OCI-LY3 (cell line): ENCODE measurements around the gene SLC29A2.
"Not testable (repeated sequence)": the region's sequence is repeated elsewhere in the genome, so short reads cannot be mapped to it uniquely, and the experiment has no call there.

Experiments used
- H2AFZ ChIP-seq: fragments of 200-600, 300-600 bp; shearing (Covaris generic); 2 replicates; pipeline ENCODE4 v1.6.0; 2014; ENCODE audit warnings: antibody characterized with exemption, low read depth, low read length
- H3K27ac ChIP-seq: fragments of 200-600, 300-600 bp; sonication (generic); 2 replicates; pipeline ENCODE4 v1.5.1; 2014; ENCODE audit warnings: mild to moderate bottlenecking, low read length, moderate library complexity, mixed read lengths
- H3K27me3 ChIP-seq: fragments of 200-600, 300-600 bp; sonication (generic); 2 replicates; pipeline ENCODE4 v1.6.1; 2014; ENCODE audit warnings: low read depth, low read length, mixed read lengths
- H3K36me3 ChIP-seq: fragments of 200-600, 300-600 bp; sonication (generic); replicated peaks from 2 replicates; pipeline ENCODE3; 2014; ENCODE audit warnings: low read depth, low read length, mixed read lengths
- H3K4me1 ChIP-seq: fragments of 300-600, 200-600 bp; sonication (generic); 2 replicates; pipeline ENCODE4 v1.6.1; 2014; ENCODE audit warnings: low read length, mixed read lengths
- H3K4me2 ChIP-seq: fragments of 200-600, 300-600 bp; sonication (generic); 2 replicates; pipeline ENCODE4 v1.6.1; 2014; ENCODE audit warnings: low read length, mixed read lengths
- H3K4me3 ChIP-seq: fragments of 300-600, 200-600 bp; sonication (generic); 2 replicates; pipeline ENCODE4 v1.5.1; 2014; ENCODE audit warnings: antibody characterized with exemption, mild to moderate bottlenecking, low read length, moderate library complexity
- H3K79me2 ChIP-seq: fragments of 300-600, 200-600 bp; shearing (Covaris generic); 2 replicates; pipeline ENCODE4 v1.6.1; 2014; ENCODE audit warnings: mild to moderate bottlenecking, low read length, mixed read lengths
- H3K9ac ChIP-seq: fragments of 300-600, 200-600 bp; shearing (Covaris generic); 2 replicates; pipeline ENCODE4 v1.6.0; 2014; ENCODE audit warnings: mild to moderate bottlenecking, low read length, moderate library complexity
- H3K9me3 ChIP-seq: fragments of 200-600, 300-600 bp; shearing (Covaris generic); 2 replicates; pipeline ENCODE4 v1.6.1; 2014; ENCODE audit warnings: low read length, mixed read lengths; ENCODE audit not compliant: insufficient read depth
- H4K20me1 ChIP-seq: fragments of 200-600, 300-600 bp; sonication (generic); 2 replicates; pipeline ENCODE4 v1.6.1; 2016; ENCODE audit warnings: low read length, mixed read lengths; ENCODE audit not compliant: insufficient read depth
- EZH2phosphoT487 ChIP-seq: fragments of 200-600 bp; shearing (Covaris generic); IDR thresholded peaks from 2 replicates; pipeline ENCODE4 v1.6.1; 2018; ENCODE audit warnings: antibody characterized with exemption, mixed run types, low read depth
- TF ChIP-seq, protein P1 (sequence below): fragments of 200-600, 300-600 bp; sonication (generic); IDR thresholded peaks from 2 replicates; pipeline ENCODE4 v1.5.1; 2014; ENCODE audit warnings: antibody characterized with exemption, low read length, low read depth

SLC29A2 gene

DNA sequence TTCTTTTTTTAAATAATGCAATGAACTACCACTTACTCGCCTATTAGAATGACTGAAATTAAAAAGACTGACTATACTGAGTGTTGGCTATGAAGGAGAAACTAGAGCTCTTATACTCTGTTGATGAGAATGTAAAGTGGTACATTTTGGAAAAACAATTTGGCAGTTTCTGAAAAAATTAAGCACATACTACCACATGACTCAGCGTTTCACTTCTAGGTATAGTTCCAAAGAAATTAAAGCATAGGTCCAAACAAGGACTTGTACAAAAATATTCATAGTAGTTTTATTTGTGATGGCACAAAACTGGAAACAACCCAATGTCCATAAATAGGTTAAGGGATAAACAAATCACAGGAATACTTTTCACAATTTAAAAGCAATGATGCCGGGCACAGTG lies 22.4 kb upstream of the SLC29A2 start:
- no peaks in the 10 kb centered on the region for H3K36me3 ChIP-seq
- no peak overlapping the region for H3K4me3 ChIP-seq
- peaks cover 4% of the 10 kb centered on the region; the same call in 1 of the 2 replicates for H3K4me1 ChIP-seq
- no peak overlapping the region for H3K4me2 ChIP-seq
- TF ChIP-seq, protein P1, sequence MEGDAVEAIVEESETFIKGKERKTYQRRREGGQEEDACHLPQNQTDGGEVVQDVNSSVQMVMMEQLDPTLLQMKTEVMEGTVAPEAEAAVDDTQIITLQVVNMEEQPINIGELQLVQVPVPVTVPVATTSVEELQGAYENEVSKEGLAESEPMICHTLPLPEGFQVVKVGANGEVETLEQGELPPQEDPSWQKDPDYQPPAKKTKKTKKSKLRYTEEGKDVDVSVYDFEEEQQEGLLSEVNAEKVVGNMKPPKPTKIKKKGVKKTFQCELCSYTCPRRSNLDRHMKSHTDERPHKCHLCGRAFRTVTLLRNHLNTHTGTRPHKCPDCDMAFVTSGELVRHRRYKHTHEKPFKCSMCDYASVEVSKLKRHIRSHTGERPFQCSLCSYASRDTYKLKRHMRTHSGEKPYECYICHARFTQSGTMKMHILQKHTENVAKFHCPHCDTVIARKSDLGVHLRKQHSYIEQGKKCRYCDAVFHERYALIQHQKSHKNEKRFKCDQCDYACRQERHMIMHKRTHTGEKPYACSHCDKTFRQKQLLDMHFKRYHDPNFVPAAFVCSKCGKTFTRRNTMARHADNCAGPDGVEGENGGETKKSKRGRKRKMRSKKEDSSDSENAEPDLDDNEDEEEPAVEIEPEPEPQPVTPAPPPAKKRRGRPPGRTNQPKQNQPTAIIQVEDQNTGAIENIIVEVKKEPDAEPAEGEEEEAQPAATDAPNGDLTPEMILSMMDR = no peak
- TF ChIP-seq EZH2phosphoT487 = no peak
- H3K27ac ChIP-seq = no peak overlapping the region
- no peaks in the 10 kb centered on the region for H3K79me2 ChIP-seq
- H3K9me3 ChIP-seq = no peaks in the 10 kb centered on the region
- no peak overlapping the region for H2AFZ ChIP-seq
- H4K20me1 ChIP-seq = no peaks in the 10 kb centered on the region
- no peak overlapping the region for H3K9ac ChIP-seq
- 0 out of 2 replicates have a peak, but pooled peaks cover 3% of the 10 kb centered on the region for H3K27me3 ChIP-seq

DNA sequence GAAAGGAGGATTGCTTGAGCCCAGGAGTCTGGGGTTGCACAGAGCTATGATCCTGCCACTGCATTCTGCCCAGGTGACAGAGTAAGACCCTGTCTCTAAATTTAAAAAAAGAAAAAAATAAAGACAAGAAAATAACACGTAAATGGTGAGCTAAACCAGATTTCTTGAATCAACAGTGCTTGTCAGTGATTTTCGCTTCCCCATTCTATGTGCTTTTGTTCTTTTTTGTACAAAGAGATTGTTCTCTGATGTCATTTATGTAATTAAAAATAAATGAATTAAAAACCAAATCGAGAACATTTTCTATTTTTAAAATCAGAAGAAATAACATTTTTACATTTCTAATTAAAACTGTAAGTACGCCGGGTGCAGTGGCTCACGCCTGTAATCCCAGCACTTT lies 19.8 kb upstream of the SLC29A2 start:
- H3K27ac ChIP-seq = no peak overlapping the region
- H3K4me1 ChIP-seq = peaks cover 7% of the 10 kb centered on the region
- H3K79me2 ChIP-seq = no peaks in the 10 kb centered on the region
- H3K4me3 ChIP-seq = no peak overlapping the region
- no peak for TF ChIP-seq EZH2phosphoT487
- TF ChIP-seq, protein P1 = no peak
- no peaks in the 10 kb centered on the region for H3K9me3 ChIP-seq
- H3K27me3 ChIP-seq = 0 out of 2 replicates have a peak, but pooled peaks cover 3% of the 10 kb centered on the region
- no peaks in the 10 kb centered on the region for H3K36me3 ChIP-seq
- H3K9ac ChIP-seq = no peak overlapping the region
- no peaks in the 10 kb centered on the region for H4K20me1 ChIP-seq
- no peak overlapping the region for H2AFZ ChIP-seq
- no peak overlapping the region for H3K4me2 ChIP-seq

DNA sequence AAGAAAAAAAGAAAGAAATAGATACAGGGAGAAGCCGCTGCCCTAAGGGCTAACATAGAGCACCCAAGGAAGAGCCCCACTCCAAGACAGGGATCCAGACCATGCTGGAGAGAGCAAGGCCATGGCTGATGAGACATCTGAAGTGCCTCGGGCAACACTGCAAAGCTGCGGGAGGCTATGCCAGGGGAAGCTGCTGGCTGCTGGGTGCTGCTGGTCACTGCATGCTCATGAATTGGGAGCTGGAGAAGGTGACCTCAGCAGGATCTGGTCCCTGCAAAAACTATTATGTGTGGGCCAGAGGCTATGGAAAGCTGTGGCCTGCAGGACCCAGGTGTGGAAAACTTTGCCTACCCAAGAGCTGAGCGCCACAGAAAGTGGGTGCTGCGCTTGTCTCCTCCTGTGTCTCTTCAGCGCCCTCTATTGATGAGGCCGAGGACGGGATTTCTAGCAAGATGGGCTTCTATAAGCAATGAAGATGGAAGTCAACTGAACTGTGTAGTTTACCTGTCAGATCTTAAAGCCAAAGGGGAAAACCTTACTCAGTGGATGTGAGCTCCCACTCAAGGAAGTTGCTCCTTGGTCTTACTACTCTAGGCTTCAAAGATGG lies 17.3 kb upstream of the SLC29A2 start:
- Histone ChIP-seq H3K4me2 (peak overlapping the region; percentile 56), H3K27me3 (0 out of 2 replicates have a peak, but pooled peaks cover 3% of the 10 kb centered on the region), H3K4me3 (no peak overlapping the region), H3K9ac (no peak overlapping the region), H3K27ac (no peak overlapping the region), H3K36me3 (no peaks in the 10 kb centered on the region), H3K4me1 (peaks cover 8% of the 10 kb centered on the region), H4K20me1 (no peaks in the 10 kb centered on the region), H3K9me3 (no peaks in the 10 kb centered on the region), H2AFZ (no peak overlapping the region), H3K79me2 (no peaks in the 10 kb centered on the region)
- TF ChIP-seq EZH2phosphoT487 = no peak
- TF ChIP-seq, protein P1 = peak; percentile 94

DNA sequence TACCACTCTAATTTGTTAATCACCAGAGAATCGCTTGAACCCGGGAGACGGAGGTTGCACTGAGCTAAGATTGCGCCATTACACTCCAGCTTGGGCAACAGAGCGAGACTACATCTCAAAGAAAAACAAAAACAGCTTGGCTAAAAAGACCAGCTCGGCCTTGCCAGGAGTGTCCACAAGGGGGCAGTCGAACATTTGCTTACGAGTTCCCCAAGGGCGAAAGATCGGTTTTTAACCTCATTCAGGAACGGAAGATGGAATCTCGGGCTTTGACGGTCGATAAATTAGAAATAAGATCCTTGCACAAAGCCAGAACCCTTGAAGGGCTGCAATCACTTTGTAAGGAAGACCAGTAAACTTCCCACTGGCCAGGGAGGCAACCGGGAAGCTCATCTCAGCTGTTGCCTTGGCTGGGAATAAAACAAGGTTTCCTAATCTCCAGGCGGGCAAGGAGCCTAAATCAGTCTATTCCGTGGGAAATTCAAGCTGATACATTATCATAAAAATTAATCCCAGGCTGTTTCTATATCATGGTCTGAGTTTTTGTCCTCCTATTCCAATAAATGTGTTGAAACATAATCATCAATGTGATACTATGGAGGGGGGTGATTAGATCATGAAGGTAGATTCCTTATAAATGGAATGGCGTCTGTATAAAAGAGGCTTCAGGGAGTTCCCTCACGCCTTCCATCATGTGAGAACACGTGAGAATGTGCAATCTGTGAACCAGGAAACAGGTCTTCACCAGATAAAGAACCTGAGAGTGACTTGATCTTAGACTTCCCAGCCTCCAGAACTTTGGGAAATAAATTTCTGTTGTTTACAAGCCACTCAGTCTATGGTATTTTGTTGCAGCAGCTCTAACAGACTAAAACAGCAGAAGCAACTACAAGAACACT lies 14.9 kb upstream of the SLC29A2 start:
- H3K4me2 ChIP-seq = peak overlapping the region; percentile 90
- no peaks in the 10 kb centered on the region for H3K36me3 ChIP-seq
- H3K27ac ChIP-seq = no peak overlapping the region
- H3K4me1 ChIP-seq = peaks cover 8% of the 10 kb centered on the region
- no peak for TF ChIP-seq EZH2phosphoT487
- TF ChIP-seq, protein P1 = peak; percentile 98
- 0 out of 2 replicates have a peak, but pooled peaks cover 3% of the 10 kb centered on the region for H3K27me3 ChIP-seq
- H3K79me2 ChIP-seq = no peaks in the 10 kb centered on the region
- no peaks in the 10 kb centered on the region for H4K20me1 ChIP-seq
- peak overlapping the region; percentile 74 for H3K4me3 ChIP-seq
- H3K9me3 ChIP-seq = no peaks in the 10 kb centered on the region
- peak overlapping the region; percentile 96 for H2AFZ ChIP-seq
- peak overlapping the region; percentile 47 for H3K9ac ChIP-seq

DNA sequence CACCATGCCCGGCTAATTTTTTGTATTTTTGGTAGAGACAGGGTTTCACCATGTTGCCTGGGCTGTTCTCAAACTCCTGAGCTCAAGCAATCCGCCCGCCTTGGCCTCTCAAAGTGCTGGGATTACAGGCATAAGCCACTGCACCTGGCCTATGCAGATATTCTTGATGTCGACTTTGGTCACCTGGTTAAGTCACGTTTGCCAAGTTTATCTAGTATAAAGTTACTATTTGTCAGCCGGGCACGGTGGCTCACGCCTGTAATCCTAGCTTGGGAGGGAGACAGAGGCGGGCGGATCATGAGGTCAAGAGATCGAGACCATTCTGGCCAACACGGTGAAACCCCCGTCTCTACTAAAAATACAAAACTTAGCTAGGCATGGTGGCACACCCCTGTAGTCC lies 12.8 kb upstream of the SLC29A2 start:
- H3K36me3 ChIP-seq, H3K27ac ChIP-seq, H3K9me3 ChIP-seq, H2AFZ ChIP-seq, H3K9ac ChIP-seq, H3K4me1 ChIP-seq, H3K27me3 ChIP-seq, H4K20me1 ChIP-seq, H3K4me2 ChIP-seq, H3K4me3 ChIP-seq, H3K79me2 ChIP-seq: not testable (repeated sequence)

DNA sequence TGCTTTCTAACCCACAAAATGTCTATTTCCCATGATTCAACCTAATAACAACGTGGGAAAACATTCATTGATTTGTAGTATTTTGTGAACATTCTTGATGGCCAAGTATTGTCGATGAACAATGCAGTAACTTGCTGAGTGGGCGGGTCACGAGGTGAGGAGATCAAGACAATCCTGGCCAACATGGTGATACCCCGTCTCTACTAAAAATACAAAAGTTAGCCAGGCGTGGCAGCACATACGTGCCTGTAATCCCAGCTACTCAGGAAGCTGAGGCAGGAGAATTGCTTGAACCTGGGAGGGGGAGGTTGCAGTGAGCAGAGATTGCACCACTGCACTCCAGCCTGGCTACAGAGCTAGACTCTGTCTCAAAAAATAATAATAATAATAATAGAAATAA lies 8.7 kb upstream of the SLC29A2 start:
- H3K4me2 ChIP-seq, H3K36me3 ChIP-seq, H3K4me3 ChIP-seq, H3K27me3 ChIP-seq, H3K9me3 ChIP-seq, H4K20me1 ChIP-seq, H2AFZ ChIP-seq, H3K9ac ChIP-seq, H3K4me1 ChIP-seq, H3K27ac ChIP-seq, H3K79me2 ChIP-seq: not testable (repeated sequence)
